ENCODE results near the gene SEC16A. TPM values are rescaled to one million over a fixed set of nuclear protein-coding genes. Genes with fewer than 3 reads are reported as not detected.

The SEC16A gene
- total and polyA plus RNA-seq, 4 donors, result 11.1 to 61.0 (median 58.1) TPM

DNA sequence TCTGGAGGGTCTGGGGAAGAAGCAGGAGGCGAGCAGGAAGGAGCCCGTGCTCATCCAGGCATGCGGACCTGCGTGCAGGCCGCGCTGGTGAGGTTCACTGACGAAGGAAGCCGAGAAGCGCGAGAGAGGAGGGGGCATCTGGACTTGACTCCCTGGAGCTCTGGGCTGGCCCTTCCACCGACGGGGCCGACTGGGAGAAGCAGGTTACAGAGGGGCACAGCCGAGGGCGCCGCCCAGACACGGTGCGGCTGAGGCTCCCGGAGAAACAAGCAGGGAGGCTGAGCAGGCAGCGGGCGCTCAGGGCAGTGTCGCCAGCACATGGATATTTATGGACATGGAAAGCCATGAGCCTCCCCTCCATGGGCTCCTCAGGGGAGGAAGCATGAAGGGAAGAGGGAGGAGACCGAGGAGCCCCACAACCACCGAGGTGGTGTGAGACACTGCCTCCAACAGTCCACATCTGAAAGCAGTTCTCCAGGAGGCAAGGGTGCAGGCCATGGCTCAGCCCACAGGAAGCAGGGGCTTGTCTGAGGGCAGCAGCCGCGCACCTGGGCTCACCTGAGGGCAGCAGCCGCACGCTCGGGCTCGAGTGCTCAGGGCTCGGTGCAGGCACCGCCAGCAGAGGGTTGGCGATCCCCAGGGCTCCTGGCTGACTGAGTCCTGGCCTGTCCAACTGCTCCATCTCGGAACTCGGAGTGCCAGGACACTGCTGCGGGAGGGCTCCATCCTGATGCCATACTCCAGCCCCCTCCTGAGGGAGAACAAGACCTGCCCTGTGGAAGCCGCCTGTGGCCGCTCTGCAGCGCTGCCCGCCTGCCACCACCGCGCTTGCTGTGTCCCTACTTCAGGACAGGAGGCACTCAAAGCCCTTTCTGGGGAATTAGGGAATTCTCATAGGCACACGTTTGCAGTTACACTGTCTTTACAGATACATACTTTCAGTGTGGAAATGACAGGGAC, 27.5 kb downstream of the SEC16A start:
- H3K27me3 ChIP-seq (ENCODE audit: control insufficient read depth in 1 of 2, insufficient read depth in 2 of 2, low read length in 1 of 2), result no peaks in the 10 kb centered on the region
- no peak overlapping the region for H3K27ac ChIP-seq (ENCODE audit: low read depth in 1 of 2, low read length in 2 of 2)
- DNase-seq, result no peak
- no peak overlapping the region for H3K4me3 ChIP-seq (ENCODE audit: low read length in 2 of 2)
- intact Hi-C loops (cut with DNase I), result no loop called here
- no peaks in the 10 kb centered on the region for H3K9me3 ChIP-seq (ENCODE audit: control insufficient read depth, low read length)
- WGBS, 2 donors, result 90 to 91% methylated on average over 42 to 43 of the region's 43 CpGs
- no peak for ATAC-seq (ENCODE audit: low FRiP score)
- peaks cover 0 to 11% of the 10 kb centered on the region in 2 donors for H3K36me3 ChIP-seq (ENCODE audit: control insufficient read depth in 1 of 2, insufficient read depth in 2 of 2, low read length in 1 of 2)
- no peaks in the 10 kb centered on the region for H3K4me1 ChIP-seq (ENCODE audit: control insufficient read depth in 1 of 2, insufficient read depth in 2 of 2, low read length in 2 of 2)

DNA sequence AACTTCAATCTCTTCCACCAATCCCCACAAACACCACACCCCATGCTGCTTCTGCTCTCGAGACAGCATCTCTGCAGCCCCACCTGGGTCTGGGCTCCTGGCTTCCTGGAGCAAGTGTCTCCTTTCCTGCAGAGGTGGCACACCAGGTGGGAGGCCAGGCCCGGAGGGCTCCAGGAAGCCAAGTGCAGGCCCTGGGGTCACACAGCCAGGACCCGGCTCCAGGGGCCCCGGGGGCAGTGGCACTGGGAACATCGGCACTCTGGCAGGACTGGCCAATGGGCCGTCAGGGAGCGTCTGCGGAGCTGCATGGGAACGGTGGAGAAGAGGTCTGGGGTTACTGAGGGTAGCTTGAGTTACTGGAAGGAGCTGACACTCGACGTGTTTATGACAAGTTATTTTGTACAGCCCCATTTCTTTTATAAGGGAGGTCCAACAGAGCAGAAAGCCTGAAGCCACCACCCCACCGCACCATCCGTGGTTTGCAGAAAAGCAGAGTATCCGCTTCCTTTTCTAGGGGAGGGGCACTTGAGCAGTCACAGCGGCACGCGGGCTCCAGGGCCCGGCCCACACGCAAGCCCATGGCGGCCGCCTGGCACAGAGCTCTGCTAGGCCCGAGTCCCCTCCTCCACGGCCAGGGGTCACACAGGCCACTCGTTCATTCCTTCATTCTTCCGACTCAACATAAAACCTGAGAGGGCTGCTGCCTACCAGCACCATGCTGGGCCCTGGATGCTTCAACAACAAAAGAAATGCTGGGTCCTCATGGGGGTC, 28.6 kb downstream of the SEC16A start:
- no peaks in the 10 kb centered on the region for H3K4me1 ChIP-seq (ENCODE audit: control insufficient read depth in 1 of 2, insufficient read depth in 2 of 2, low read length in 2 of 2)
- no peaks in the 10 kb centered on the region for H3K27me3 ChIP-seq (ENCODE audit: control insufficient read depth in 1 of 2, insufficient read depth in 2 of 2, low read length in 1 of 2)
- no peak overlapping the region for H3K27ac ChIP-seq (ENCODE audit: low read depth in 1 of 2, low read length in 2 of 2)
- no peak for DNase-seq
- H3K9me3 ChIP-seq (ENCODE audit: control insufficient read depth, low read length), result no peaks in the 10 kb centered on the region
- peaks cover 0 to 7% of the 10 kb centered on the region in 2 donors for H3K36me3 ChIP-seq (ENCODE audit: control insufficient read depth in 1 of 2, insufficient read depth in 2 of 2, low read length in 1 of 2)
- WGBS, 2 donors, result 89 to 91% methylated on average over 25 of the region's 25 CpGs
- intact Hi-C loops (cut with DNase I), result no loop called here
- no peak for ATAC-seq (ENCODE audit: low FRiP score)
- H3K4me3 ChIP-seq (ENCODE audit: low read length in 2 of 2), result no peak overlapping the region

DNA sequence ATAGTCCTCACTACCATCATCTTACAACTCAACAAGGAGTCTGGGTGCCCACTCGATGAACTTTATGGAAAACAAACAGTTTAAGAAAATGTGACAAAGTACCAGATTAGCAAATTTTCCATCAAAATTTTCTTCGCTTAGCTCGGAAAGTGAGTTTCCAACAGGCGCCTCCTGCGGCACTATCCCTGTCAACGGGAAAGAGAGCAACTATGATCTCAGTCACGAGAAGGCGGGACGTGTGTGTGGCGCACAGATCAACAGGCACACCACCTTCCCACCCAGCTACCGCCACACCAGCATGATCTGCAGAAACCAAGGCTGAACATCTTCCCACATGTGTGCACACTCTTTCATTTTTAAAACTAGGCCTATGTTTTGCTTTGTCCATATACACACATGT, 29.5 kb downstream of the SEC16A start:
- Histone ChIP-seq H3K27ac (ENCODE audit: low read depth in 1 of 2, low read length in 2 of 2) (no peak overlapping the region), H3K36me3 (ENCODE audit: control insufficient read depth in 1 of 2, insufficient read depth in 2 of 2, low read length in 1 of 2) (peaks cover 0 to 7% of the 10 kb centered on the region in 2 donors), H3K9me3 (ENCODE audit: control insufficient read depth, low read length) (no peaks in the 10 kb centered on the region), H3K4me1 (ENCODE audit: control insufficient read depth in 1 of 2, insufficient read depth in 2 of 2, low read length in 2 of 2) (no peaks in the 10 kb centered on the region), H3K27me3 (ENCODE audit: control insufficient read depth in 1 of 2, insufficient read depth in 2 of 2, low read length in 1 of 2) (no peaks in the 10 kb centered on the region), H3K4me3 (ENCODE audit: low read length in 2 of 2) (no peak overlapping the region)
- no peak for DNase-seq
- WGBS, 2 donors, result 87 to 89% methylated on average over 11 of the region's 11 CpGs
- ATAC-seq (ENCODE audit: low FRiP score), result no peak
- intact Hi-C loops (cut with DNase I), result no loop called here

DNA sequence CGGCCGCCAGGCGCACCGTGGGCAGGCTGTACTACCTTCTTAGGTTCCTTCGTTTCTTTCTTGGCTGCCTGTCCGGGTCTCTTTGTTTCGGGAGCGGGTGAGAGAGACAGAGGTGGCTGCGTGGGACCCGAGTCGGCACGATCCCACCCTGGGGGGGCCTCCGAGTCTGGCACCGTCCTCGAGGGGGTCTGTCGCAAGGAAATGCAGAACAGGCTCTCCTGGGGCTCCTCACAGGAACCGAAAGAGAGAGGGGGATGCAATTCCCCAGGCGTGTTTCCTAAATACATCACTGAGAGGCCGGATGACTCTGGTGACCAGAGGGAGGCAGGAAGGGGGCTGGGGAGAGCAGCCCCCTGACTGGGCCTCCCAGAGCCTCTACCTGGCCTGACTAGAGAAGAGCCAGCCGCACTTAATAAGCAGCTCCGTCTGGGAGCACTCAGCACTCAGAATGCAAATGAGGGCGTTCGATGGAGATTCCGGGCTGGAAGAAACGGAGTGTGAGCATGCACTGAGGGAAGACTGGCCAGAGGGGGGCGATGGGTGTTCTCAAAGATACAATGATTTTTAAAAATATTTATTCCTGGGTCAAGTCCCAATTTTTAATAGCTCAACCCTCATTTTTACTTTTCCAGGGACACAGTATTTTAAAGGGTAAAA, 31.5 kb downstream of the SEC16A start:
- H3K9me3 ChIP-seq (ENCODE audit: control insufficient read depth, low read length), result no peaks in the 10 kb centered on the region
- 87 to 88% methylated on average over 26 of the region's 26 CpGs for WGBS, 2 donors
- H3K4me3 ChIP-seq (ENCODE audit: low read length in 2 of 2), result no peak overlapping the region
- no peak overlapping the region for H3K27ac ChIP-seq (ENCODE audit: low read depth in 1 of 2, low read length in 2 of 2)
- intact Hi-C loops (cut with DNase I), result no loop called here
- no peak for DNase-seq
- ATAC-seq (ENCODE audit: low FRiP score), result no peak
- no peaks in the 10 kb centered on the region for H3K27me3 ChIP-seq (ENCODE audit: control insufficient read depth in 1 of 2, insufficient read depth in 2 of 2, low read length in 1 of 2)
- H3K4me1 ChIP-seq (ENCODE audit: control insufficient read depth in 1 of 2, insufficient read depth in 2 of 2, low read length in 2 of 2), result no peaks in the 10 kb centered on the region
- H3K36me3 ChIP-seq (ENCODE audit: control insufficient read depth in 1 of 2, insufficient read depth in 2 of 2, low read length in 1 of 2), result peaks cover 0 to 11% of the 10 kb centered on the region in 2 donors

DNA sequence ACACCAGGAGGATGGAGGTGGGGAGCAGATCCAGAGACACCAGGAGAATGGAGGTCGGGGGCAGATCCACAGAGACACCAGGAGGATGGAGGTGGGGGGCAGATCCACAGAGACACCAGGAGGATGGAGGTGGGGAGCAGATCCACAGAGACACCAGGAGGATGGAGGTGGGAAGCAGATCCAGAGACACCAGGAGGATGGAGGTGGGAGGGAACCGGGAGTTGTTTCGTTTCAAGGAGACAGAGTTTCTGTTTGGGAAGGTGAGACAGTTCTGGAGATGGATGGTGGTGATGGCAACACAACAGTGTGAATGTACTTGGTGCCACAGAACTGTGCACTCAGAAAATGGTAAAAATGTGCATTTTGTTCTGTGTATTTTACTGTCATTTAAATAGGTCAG, 34.2 kb downstream of the SEC16A start:
- intact Hi-C loops (cut with DNase I), result no loop called here
- no peak overlapping the region for H3K27ac ChIP-seq (ENCODE audit: low read depth in 1 of 2, low read length in 2 of 2)
- no peak overlapping the region for H3K4me3 ChIP-seq (ENCODE audit: low read length in 2 of 2)
- H3K27me3 ChIP-seq (ENCODE audit: control insufficient read depth in 1 of 2, insufficient read depth in 2 of 2, low read length in 1 of 2), result no peaks in the 10 kb centered on the region
- DNase-seq (no peak), ATAC-seq (ENCODE audit: low FRiP score) (no peak)
- WGBS, 2 donors, result 85 to 91% methylated on average over 3 of the region's 3 CpGs
- peaks cover 0 to 8% of the 10 kb centered on the region in 2 donors for H3K36me3 ChIP-seq (ENCODE audit: control insufficient read depth in 1 of 2, insufficient read depth in 2 of 2, low read length in 1 of 2)
- no peaks in the 10 kb centered on the region for H3K4me1 ChIP-seq (ENCODE audit: control insufficient read depth in 1 of 2, insufficient read depth in 2 of 2, low read length in 2 of 2)
- H3K9me3 ChIP-seq (ENCODE audit: control insufficient read depth, low read length), result no peaks in the 10 kb centered on the region

DNA sequence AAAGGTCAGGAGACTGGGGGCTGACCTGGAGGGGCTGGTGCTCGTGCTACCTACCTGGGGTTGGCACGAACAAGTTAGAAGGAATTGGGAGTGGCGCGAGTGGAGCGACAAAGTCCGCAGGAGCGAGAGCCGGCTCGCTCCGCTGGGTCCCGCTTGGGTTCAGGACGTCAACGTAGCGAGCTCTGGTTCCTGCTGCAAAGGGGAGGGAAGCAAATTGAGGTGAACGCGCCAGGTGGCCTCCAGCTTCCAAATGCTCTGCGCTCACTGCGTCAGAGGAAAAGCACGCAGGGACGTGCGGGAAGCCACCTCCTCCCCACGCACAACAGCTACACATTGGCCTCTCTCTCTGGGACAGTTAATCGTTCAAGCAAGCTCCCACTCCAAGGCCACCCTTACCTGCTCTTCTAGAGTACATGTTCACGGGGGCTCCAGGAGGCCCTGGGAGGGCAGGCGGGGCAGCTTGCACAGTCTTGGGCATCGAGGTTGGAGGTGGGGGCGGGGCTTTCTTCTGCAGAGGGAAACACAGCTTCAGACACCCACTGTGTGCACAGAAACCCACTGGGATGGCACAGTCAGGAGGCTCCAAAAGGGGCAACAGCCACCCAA, 35.6 kb downstream of the SEC16A start:
- intact Hi-C loops (cut with DNase I), result no loop called here
- H3K36me3 ChIP-seq (ENCODE audit: control insufficient read depth in 1 of 2, insufficient read depth in 2 of 2, low read length in 1 of 2), result peaks cover 0 to 8% of the 10 kb centered on the region in 2 donors
- no peak overlapping the region for H3K27ac ChIP-seq (ENCODE audit: low read depth in 1 of 2, low read length in 2 of 2)
- DNase-seq (no peak), ATAC-seq (ENCODE audit: low FRiP score) (no peak)
- 91 to 94% methylated on average over 26 to 27 of the region's 27 CpGs for WGBS, 2 donors
- H3K4me3 ChIP-seq (ENCODE audit: low read length in 2 of 2), result no peak overlapping the region
- H3K27me3 ChIP-seq (ENCODE audit: control insufficient read depth in 1 of 2, insufficient read depth in 2 of 2, low read length in 1 of 2), result no peaks in the 10 kb centered on the region
- H3K9me3 ChIP-seq (ENCODE audit: control insufficient read depth, low read length), result no peaks in the 10 kb centered on the region
- H3K4me1 ChIP-seq (ENCODE audit: control insufficient read depth in 1 of 2, insufficient read depth in 2 of 2, low read length in 2 of 2), result no peaks in the 10 kb centered on the region

DNA sequence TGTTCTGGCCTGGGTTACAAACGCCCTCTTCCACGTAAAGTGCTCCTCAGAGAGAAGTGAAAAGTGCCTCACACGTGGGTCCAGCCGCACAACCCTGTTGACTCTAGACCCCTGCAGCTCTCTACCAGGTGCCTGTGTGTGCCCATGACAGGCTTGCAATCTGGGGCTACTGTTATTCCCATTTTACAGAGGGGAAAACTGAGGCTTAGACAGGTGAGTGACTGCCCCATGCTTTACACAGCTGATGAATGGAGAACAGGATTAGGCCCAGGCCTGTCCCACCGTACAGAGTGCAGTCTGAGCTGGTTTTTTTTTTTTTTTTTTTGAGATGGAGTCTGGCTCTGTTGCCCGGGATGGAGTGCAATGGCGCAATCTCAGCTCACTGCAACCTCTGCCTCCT, 37.0 kb downstream of the SEC16A start:
- Histone ChIP-seq H3K27me3 (ENCODE audit: control insufficient read depth in 1 of 2, insufficient read depth in 2 of 2, low read length in 1 of 2) (no peaks in the 10 kb centered on the region), H3K4me1 (ENCODE audit: control insufficient read depth in 1 of 2, insufficient read depth in 2 of 2, low read length in 2 of 2) (no peaks in the 10 kb centered on the region), H3K27ac (ENCODE audit: low read depth in 1 of 2, low read length in 2 of 2) (no peak overlapping the region), H3K9me3 (ENCODE audit: control insufficient read depth, low read length) (no peaks in the 10 kb centered on the region), H3K36me3 (ENCODE audit: control insufficient read depth in 1 of 2, insufficient read depth in 2 of 2, low read length in 1 of 2) (peaks cover 0 to 10% of the 10 kb centered on the region in 2 donors), H3K4me3 (ENCODE audit: low read length in 2 of 2) (no peak overlapping the region)
- ATAC-seq (ENCODE audit: low FRiP score) (no peak), DNase-seq (no peak)
- WGBS, 2 donors, result 83 to 84% methylated on average over 7 of the region's 7 CpGs
- intact Hi-C loops (cut with DNase I), result no loop called here

DNA sequence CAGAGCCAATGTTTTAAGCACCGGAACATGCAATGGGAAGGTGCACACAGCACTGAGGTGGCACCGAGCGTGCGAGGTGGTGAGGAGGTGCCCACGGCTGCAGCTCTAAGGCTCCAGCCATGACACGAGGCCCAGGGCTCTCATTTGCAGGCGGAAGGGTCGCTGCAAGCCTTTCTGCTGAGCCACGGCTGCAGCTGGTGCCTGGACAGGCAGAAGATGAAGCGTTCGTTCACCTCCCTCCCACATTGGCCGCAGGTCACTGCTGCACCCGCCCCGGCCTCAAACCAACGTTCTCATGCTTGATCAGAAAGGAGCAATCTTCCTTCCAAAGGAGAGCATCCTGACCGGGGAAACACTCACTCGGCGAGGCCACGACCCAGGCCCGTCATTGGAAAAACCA, 38.7 kb downstream of the SEC16A start:
- Histone ChIP-seq H3K27me3 (ENCODE audit: control insufficient read depth in 1 of 2, insufficient read depth in 2 of 2, low read length in 1 of 2) (no peaks in the 10 kb centered on the region), H3K4me1 (ENCODE audit: control insufficient read depth in 1 of 2, insufficient read depth in 2 of 2, low read length in 2 of 2) (no peaks in the 10 kb centered on the region), H3K36me3 (ENCODE audit: control insufficient read depth in 1 of 2, insufficient read depth in 2 of 2, low read length in 1 of 2) (peaks cover 0 to 10% of the 10 kb centered on the region in 2 donors), H3K9me3 (ENCODE audit: control insufficient read depth, low read length) (no peaks in the 10 kb centered on the region), H3K27ac (ENCODE audit: low read depth in 1 of 2, low read length in 2 of 2) (no peak overlapping the region), H3K4me3 (ENCODE audit: low read length in 2 of 2) (no peak overlapping the region)
- intact Hi-C loops (cut with DNase I), result no loop called here
- no peak for ATAC-seq (ENCODE audit: low FRiP score)
- no peak for DNase-seq
- WGBS, 2 donors, result 90 to 92% methylated on average over 20 of the region's 20 CpGs
